AG08396 (cell line): ENCODE data around the gene SLC20A1.
"Not testable (repeated sequence)": the region's sequence is repeated elsewhere in the genome, so short reads cannot be mapped to it uniquely, and the experiment has no call there.

ENCODE experiments used
- DNase-seq: peaks from one replicate; pipeline ENCODE4 v3.0.0; 2012; ENCODE audit warnings: low spot score, mixed read lengths

The SLC20A1 gene

GRCh38 chr2:112646791-112647689 is 1.3 kb downstream of the SLC20A1 start:
- no peak for DNase-seq

GRCh38 chr2:112648081-112648480 is 2.3 kb downstream of the SLC20A1 start:
- DNase-seq, result no peak

DNA sequence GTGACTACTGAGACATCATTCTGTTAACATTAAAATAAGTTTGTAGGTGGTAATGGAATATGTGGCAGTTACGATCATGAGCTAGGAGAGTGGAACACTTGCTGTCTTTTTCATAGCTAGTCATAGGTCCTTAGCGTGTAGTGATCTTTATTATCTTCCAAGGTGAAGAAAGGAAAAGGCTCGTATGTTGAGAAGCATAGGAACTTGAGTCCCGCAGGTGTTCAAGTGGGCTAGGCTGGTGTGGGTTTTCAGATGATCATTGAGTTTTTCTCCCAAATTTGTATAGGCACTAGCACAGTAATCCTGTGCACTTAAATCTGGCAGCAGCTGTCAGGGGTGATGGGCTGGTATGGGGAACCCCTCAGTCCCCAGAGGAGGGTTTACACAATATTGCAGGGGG is 10.9 kb downstream of the SLC20A1 start:
- DNase-seq, result no peak

DNA sequence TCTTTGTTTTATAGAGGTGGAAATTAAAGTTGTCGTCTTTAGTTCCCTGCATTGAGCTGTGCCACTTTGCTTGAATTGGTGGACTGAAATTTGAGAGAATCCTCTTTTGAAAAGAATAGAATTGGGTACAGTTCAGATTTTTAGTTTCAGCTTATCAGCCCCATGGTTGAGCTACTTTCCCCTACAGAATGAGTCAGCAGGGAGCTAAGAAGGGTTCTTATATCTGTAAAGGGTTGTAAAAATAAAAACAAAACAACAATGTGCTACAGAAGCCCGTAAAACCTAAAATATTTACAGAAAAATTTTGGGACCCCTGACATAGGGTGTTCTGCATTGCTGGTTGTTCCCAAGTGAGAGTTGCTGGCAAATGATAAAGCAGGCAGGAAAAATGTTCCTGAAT is 12.6 kb downstream of the SLC20A1 start:
- no peak for DNase-seq

DNA sequence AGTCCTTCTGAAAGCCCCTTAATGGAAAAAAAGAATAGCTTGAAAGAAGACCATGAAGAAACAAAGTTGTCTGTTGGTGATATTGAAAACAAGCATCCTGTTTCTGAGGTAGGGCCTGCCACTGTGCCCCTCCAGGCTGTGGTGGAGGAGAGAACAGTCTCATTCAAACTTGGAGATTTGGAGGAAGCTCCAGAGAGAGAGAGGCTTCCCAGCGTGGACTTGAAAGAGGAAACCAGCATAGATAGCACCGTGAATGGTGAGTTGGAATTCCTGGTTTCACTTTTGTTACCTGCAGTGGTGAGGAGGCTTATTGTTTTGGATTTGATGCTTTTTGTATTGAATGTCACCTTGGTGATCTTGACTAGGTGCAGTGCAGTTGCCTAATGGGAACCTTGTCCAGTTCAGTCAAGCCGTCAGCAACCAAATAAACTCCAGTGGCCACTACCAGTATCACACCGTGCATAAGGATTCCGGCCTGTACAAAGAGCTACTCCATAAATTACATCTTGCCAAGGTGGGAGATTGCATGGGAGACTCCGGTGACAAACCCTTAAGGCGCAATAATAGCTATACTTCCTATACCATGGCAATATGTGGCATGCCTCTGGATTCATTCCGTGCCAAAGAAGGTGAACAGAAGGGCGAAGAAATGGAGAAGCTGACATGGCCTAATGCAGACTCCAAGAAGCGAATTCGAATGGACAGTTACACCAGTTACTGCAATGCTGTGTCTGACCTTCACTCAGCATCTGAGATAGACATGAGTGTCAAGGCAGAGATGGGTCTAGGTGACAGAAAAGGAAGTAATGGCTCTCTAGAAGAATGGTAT is 13.3 kb downstream of the SLC20A1 start:
- no peak for DNase-seq

- DNase-seq, result no peak
These were observed 14.4 kb downstream of the SLC20A1 start for GRCh38 chr2:112660138-112660537.

- DNase-seq, result no peak
These were observed 16.0 kb downstream of the SLC20A1 start for GRCh38 chr2:112661656-112662305.

GRCh38 chr2:112662704-112663103 is 17.0 kb downstream of the SLC20A1 start:
- no peak for DNase-seq

GRCh38 chr2:112664689-112665088 is 18.9 kb downstream of the SLC20A1 start:
- DNase-seq, result no peak

DNA sequence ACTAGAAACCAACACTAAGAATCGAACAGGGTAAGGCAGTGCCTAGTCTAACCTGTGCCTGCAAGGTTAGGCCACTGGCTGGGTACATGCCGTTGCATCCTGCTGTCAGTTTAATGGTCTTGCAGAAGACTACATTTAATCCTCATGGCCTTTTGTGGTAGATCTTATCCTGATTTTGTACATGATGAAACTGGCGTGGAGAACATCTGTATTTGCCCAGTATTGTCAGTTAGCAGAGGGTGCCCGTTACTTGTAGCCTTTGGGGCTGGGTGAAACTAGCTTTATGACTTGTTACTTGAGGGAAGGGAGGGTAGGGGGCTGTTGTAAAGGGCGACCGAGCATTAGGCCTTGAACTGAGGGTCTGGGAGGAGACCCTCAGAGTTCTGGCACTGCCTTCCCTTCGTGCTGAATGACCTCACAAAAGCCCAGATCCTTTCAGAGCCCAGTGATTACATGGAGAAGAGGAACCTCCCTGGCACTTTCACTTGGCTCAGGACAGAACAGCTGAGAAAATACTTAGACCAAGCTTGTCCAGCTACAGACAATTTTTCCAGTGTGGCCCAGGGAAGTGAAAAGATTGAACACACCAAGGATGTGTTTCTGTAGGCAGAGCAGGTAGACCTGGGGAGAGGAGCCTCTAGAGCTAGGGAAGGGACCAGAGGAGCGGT is 19.5 kb downstream of the SLC20A1 start:
- no peak for DNase-seq

DNA sequence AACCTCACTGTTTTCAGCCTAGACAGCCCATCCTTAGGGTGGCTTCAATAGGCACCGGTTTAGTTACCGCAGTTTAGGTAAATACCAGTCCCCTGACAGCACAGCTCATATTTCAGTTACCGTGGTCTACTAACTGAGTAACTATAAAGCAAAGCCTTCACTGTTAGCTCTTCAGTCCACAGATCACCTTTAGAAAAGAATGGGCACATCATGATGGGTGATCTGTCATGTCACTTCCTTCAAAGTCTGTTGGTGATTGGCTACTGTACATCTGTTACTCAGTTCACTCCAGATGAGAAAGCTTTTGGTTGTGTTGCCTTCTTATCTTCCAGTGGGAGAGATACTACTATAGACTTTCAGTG is 21.0 kb downstream of the SLC20A1 start:
- no peak for DNase-seq

- DNase-seq, result not testable (repeated sequence)
These were observed 21.8 kb downstream of the SLC20A1 start for GRCh38 chr2:112667540-112667939.

DNA sequence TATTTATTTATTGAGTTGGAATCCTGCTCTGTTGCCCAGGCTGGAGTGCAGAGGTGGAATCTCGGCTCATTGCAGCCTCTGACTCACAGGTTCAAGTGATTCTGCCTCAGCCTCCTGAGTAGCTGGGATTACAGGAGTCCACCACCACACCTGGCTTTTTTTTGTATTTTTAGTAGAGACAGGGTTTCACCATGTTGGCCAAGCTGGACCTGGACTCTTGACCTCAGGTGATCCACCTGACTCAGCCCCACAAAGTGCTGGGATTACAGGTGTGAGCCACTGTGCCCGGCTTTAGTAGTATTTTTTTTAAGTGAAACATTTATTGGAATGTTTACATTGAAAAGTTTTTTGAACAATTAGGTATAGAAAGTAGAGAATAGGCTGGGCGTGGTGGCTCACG is 23.9 kb downstream of the SLC20A1 start:
- DNase-seq, result no peak

DNA sequence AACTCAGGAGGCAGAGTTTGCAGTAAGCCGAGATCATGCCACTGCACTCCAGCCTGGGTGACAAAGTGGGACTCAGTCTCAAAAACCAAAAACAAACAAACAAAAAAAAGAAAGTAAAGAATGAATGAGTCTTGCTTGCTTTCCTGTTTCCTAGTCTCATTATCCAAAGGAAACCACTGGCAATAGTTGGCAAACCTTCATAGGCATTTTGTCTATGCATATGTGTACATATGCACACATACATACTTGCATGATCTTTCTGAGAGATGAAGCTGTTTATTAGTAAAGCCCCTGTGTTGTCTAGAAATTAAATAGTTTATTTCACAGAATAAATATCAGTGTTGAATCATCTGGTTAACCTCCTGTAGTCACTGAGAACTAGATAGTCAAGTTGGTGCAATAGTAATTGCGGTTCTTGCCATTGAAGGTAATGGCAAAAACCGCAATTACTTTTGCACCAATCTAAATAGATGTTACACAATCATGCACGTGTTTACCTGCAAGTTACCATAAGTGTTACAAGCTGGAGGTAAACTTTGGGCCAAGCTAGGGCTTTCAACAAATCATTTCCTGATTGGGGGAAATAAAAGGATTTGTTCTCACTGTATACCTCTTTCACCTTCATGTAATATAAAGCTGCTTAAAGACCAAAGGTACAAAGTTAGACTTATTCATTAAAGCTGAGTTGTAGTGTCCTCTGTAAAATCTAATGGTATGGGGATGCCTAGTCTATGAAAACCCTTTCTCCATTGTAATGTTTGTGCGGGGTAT is 24.7 kb downstream of the SLC20A1 start:
- no peak for DNase-seq

DNA sequence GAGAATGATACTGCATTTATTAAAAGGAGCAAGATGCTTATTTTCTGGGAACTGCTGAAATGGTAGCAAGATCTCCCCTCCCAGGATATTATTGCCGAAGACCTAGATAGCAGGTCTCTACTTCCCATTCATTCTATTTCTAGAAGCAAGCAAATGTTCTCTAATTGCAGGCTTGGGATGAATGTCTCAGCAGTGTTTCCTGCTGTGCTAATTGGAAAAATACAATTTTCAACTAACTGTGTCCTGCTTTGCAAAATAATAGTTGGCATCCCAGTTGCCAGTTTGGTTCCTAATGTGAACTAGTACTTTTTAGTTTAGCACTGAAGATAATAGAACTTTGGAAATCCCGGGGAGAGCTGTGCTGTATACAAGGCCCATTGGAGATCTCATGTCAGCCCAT is 26.1 kb downstream of the SLC20A1 start:
- DNase-seq, result no peak

DNA sequence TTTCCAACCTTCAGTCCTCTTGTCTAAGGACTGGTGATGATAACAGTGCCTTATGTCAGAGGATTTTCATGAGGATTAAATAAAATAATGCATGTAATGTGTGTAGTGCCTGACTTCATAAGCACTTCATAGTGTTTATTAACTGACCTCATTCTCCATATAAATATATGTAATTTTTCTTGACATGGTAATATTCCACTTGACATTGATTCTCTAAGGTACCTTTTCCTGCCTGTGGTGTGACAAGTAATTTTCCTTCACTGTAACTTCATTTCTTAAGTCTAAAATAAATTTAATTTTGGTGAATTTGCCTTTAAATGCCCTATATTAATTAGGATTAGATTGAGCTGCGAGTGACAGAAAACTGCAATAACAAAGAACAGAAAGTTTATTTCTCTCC is 27.3 kb downstream of the SLC20A1 start:
- DNase-seq, result no peak

DNA sequence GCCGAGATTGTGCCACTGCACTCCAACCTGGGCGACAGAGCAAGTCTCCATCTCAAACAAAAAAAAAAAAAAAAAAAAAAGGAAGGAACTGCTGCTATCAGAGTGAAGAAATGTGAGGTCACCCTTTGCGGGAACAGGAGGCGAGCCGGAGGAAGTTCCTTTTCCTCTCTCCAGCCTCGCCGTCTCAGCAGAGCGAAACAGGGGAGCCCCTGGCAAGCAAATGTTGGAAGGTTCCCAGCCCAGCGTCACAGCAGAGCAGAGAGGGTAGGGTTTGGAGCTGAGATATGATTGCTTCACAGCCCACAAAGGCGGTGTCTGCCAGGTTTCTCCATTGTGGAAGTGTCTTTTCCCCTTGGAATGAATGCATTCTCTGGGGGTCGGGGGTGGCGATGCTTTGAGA is 28.5 kb downstream of the SLC20A1 start:
- DNase-seq, result no peak

DNA sequence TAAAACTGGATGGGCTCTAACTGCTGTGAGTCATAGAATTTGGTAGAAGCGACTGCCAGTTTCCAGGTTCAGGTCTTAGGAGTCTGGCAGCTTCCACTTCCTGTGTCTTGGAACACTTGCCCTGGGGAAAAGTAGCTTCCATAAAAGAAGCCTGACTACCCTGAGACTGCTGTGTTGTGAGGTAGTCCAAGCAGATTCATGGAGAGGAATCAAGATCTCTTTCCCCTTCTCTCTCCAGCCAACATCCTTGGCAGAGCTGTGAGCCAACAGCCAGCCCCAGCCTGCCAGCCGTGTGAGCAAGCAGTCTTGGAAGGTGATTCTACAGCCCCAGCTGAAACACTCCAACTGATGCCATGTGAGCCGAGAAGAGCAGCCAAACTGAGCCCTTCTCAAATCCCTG is 33.7 kb downstream of the SLC20A1 start:
- peak; percentile 41 for DNase-seq

- no peak for DNase-seq
These were observed 34.9 kb downstream of the SLC20A1 start for GRCh38 chr2:112680666-112681101.

DNA sequence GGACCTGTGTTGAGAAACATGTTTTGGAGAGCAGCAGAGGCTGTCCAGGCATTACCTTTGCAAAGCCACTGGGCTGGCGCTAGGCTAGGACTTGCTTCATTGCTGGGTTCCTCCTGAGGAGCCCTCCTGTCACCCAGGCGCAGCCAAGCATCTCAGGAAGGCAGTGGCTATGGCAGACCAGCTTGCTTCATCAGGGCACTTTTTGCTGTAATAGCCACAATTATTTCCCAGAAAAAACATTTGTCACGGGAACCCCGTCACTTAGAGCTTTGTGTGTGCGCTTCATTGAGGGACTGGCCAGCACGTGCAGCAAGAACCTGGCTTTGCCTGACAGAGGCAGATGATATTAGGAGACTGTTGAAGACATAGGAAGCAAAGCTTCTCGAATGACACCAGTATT is 36.4 kb downstream of the SLC20A1 start:
- no peak for DNase-seq
